Panc1 (cell line): ENCODE results near the gene WDR33.

Experiments used
- CTCF ChIP-seq: fragments of 450-650 bp; IDR thresholded peaks from 2 replicates; pipeline ENCODE4 v1.5.1; 2017; ENCODE audit warnings: mild to moderate bottlenecking
- POLR2AphosphoS5 ChIP-seq: IDR thresholded peaks from 2 replicates; pipeline ENCODE4 v1.6.1; 2012; ENCODE audit warnings: mild to moderate bottlenecking, low read depth, low read length, moderate library complexity
- TCF7L2 ChIP-seq: IDR thresholded peaks from 2 replicates; pipeline ENCODE4 v1.6.1; 2011; ENCODE audit warnings: mild to moderate bottlenecking, low read depth, low read length, inconsistent platforms

GRCh38 chr2:127676906-127677305 is 134.1 kb downstream of the WDR33 start:
- TF ChIP-seq CTCF (no peak), TCF7L2 (no peak), POLR2AphosphoS5 (no peak)
